Ascending aorta (tissue), 2 donors: ENCODE data around the gene HBS1L. TPM values are rescaled to one million over a fixed set of nuclear protein-coding genes. Genes with fewer than 3 reads are reported as not detected.

Source experiments
- DNase-seq, 2 donors: peaks; one replicate each; pipeline ENCODE4 v3.0.0-alpha.2; 2019; ENCODE audit warnings: low spot score in 2 of 2
- H3K27ac ChIP-seq, 2 donors: fragments of 200-600 bp; sonication (generic); one replicate each; pipeline ENCODE4 v1.5.1; 2016 to 2017; ENCODE audit warnings: mild to moderate bottlenecking in 1 of 2
- H3K27me3 ChIP-seq: fragments of 200-600 bp; sonication (generic); one replicate; pipeline ENCODE4 v1.5.1; 2017
- H3K36me3 ChIP-seq, 2 donors: fragments of 200-600 bp; sonication (generic); one replicate each; pipeline ENCODE4 v1.5.1; 2016
- H3K4me1 ChIP-seq, 2 donors: fragments of 200-600 bp; sonication (generic); one replicate each; pipeline ENCODE4 v1.5.1; 2016 to 2017; ENCODE audit warnings: mild to moderate bottlenecking in 1 of 2
- H3K4me3 ChIP-seq, 2 donors: fragments of 200-600 bp; sonication (generic); one replicate each; pipeline ENCODE4 v1.5.1; 2016 to 2017; ENCODE audit warnings: mild to moderate bottlenecking in 1 of 2
- H3K9me3 ChIP-seq, 2 donors: fragments of 200-600 bp; sonication (generic); one replicate each; pipeline ENCODE4 v1.5.1; 2016
- CTCF ChIP-seq, 3 experiments: fragments of 200-600 bp in 2 of 3; fragments of 450-650 bp in 1 of 3; sonication (generic) in 2 of 3; IDR thresholded peaks; one replicate each; pipeline ENCODE4 v1.5.1; 2016 to 2019; ENCODE audit warnings: antibody characterized with exemption in 3 of 3, mild to moderate bottlenecking in 1 of 3, moderate library complexity in 1 of 3
- intact Hi-C: fragments of 100-400 bp; cut with DNase I; formaldehyde crosslinking; loops from one replicate; pipeline ENCODE4 v1.15.1; 2023
- total RNA-seq: library from RNA; depleted of rRNA; stranded (reverse); fragments of >200 nt; gene quantifications from one replicate; pipeline ENCODE4 v1.1.0, GENCODE V29; 2016

Gene HBS1L
- total RNA-seq, 1 donor from 2014 or later, result 9.8 TPM

- Histone ChIP-seq H3K27me3 (no peaks in the 10 kb centered on the region), H3K9me3 (no peaks in the 10 kb centered on the region), H3K27ac (no peak overlapping the region), H3K4me3 (no peak overlapping the region), H3K4me1 (no peaks in the 10 kb centered on the region), H3K36me3 (no peaks in the 10 kb centered on the region)
- no peak for TF ChIP-seq CTCF (IDR thresholded peaks at IDR 0.05)
- intact Hi-C loops, result no loop called here
- no peak for DNase-seq
Observed at GRCh38 chr6:135088818-135089809, 34.5 kb upstream of the HBS1L start.

GRCh38 chr6:135088281-135088680 lies 33.7 kb upstream of the HBS1L start:
- Histone ChIP-seq H3K36me3 (no peaks in the 10 kb centered on the region), H3K9me3 (no peaks in the 10 kb centered on the region), H3K27me3 (no peaks in the 10 kb centered on the region), H3K4me1 (no peaks in the 10 kb centered on the region), H3K27ac (no peak overlapping the region), H3K4me3 (no peak overlapping the region)
- DNase-seq, result no peak
- TF ChIP-seq CTCF (IDR thresholded peaks at IDR 0.05), result no peak
- intact Hi-C loops, result no loop called here

- TF ChIP-seq CTCF (IDR thresholded peaks at IDR 0.05), result no peak
- H3K4me3 ChIP-seq, result no peak overlapping the region
- no peaks in the 10 kb centered on the region for H3K36me3 ChIP-seq
- no peaks in the 10 kb centered on the region for H3K9me3 ChIP-seq
- DNase-seq, result no peak
- no peak overlapping the region for H3K27ac ChIP-seq
- H3K4me1 ChIP-seq, result no peaks in the 10 kb centered on the region
- intact Hi-C loops, result no loop called here
- no peaks in the 10 kb centered on the region for H3K27me3 ChIP-seq
Observed at GRCh38 chr6:135087803-135088202, 33.2 kb upstream of the HBS1L start.

GRCh38 chr6:135087403-135087802 lies 32.8 kb upstream of the HBS1L start:
- intact Hi-C loops, result no loop called here
- Histone ChIP-seq H3K27ac (no peak overlapping the region), H3K4me3 (no peak overlapping the region), H3K27me3 (no peaks in the 10 kb centered on the region), H3K4me1 (no peaks in the 10 kb centered on the region), H3K9me3 (peaks cover 0 to under 1% of the 10 kb centered on the region in 2 donors), H3K36me3 (no peaks in the 10 kb centered on the region)
- no peak for DNase-seq
- TF ChIP-seq CTCF (IDR thresholded peaks at IDR 0.05), result no peak

- H3K9me3 ChIP-seq, result peaks cover 0 to 11% of the 10 kb centered on the region in 2 donors
- DNase-seq, result no peak
- TF ChIP-seq CTCF (IDR thresholded peaks at IDR 0.05), result no peak
- no peaks in the 10 kb centered on the region for H3K36me3 ChIP-seq
- H3K4me1 ChIP-seq, result no peaks in the 10 kb centered on the region
- H3K4me3 ChIP-seq, result no peak overlapping the region
- H3K27me3 ChIP-seq, result no peaks in the 10 kb centered on the region
- no peak overlapping the region for H3K27ac ChIP-seq
- intact Hi-C loops, result no loop called here
Observed at GRCh38 chr6:135086414-135086764, 31.8 kb upstream of the HBS1L start.
